ENCODE results near the gene TM2D1.

Gene TM2D1

GRCh38 chr1:61724813-61725694, at the start of gene TM2D1:
TM2D1 (minus strand) TSS chr1:61725141; CDS start chr1:61725120, 21 bp downstream.
- H3K36me3 Mint-ChIP-seq (ENCODE audit: low read depth) = peaks cover 39% of the 10 kb centered on the region
- no peaks in the 10 kb centered on the region for H3K27me3 Mint-ChIP-seq
- peaks cover 24% of the 10 kb centered on the region for H3K4me1 Mint-ChIP-seq (ENCODE audit: low read depth)
- H3K4me3 Mint-ChIP-seq = peak within 1 kb of the TSS; percentile 98
- peak within 1 kb of the TSS; percentile 100 for H3K27ac Mint-ChIP-seq
- H3K9me3 Mint-ChIP-seq = no peaks in the 10 kb centered on the region
- peak; percentile 91 for DNase-seq

GRCh38 chr1:61770131-61770530, 45.2 kb upstream of the TM2D1 start:
- H3K4me3 Mint-ChIP-seq = no peak overlapping the region
- H3K27me3 Mint-ChIP-seq = no peaks in the 10 kb centered on the region
- H3K36me3 Mint-ChIP-seq (ENCODE audit: low read depth) = peaks cover 43% of the 10 kb centered on the region
- no peak overlapping the region for H3K27ac Mint-ChIP-seq
- no peak for DNase-seq
- no peaks in the 10 kb centered on the region for H3K9me3 Mint-ChIP-seq
- H3K4me1 Mint-ChIP-seq (ENCODE audit: low read depth) = peaks cover 2% of the 10 kb centered on the region

GRCh38 chr1:61757950-61758349, 33.0 kb upstream of the TM2D1 start:
- Mint-ChIP-seq H3K4me3 (no peak overlapping the region), H3K36me3 (ENCODE audit: low read depth) (peaks cover 6% of the 10 kb centered on the region), H3K27me3 (no peaks in the 10 kb centered on the region), H3K27ac (no peak overlapping the region), H3K9me3 (no peaks in the 10 kb centered on the region), H3K4me1 (ENCODE audit: low read depth) (peaks cover 25% of the 10 kb centered on the region)
- DNase-seq = no peak

GRCh38 chr1:61756773-61757172, 31.8 kb upstream of the TM2D1 start:
- Mint-ChIP-seq H3K36me3 (ENCODE audit: low read depth) (peaks cover 6% of the 10 kb centered on the region), H3K4me1 (ENCODE audit: low read depth) (peaks cover 25% of the 10 kb centered on the region)

GRCh38 chr1:61754545-61754944, 29.6 kb upstream of the TM2D1 start:
- DNase-seq = no peak
- Mint-ChIP-seq H3K4me3 (no peak overlapping the region), H3K27ac (peak overlapping the region; percentile 69), H3K4me1 (ENCODE audit: low read depth) (peaks cover 25% of the 10 kb centered on the region), H3K9me3 (no peaks in the 10 kb centered on the region), H3K27me3 (no peaks in the 10 kb centered on the region), H3K36me3 (ENCODE audit: low read depth) (peaks cover 6% of the 10 kb centered on the region)

More at GRCh38 chr1:61756773-61757172, 31.8 kb upstream of the TM2D1 start:
- Mint-ChIP-seq H3K27ac (no peak overlapping the region), H3K4me3 (no peak overlapping the region), H3K9me3 (no peaks in the 10 kb centered on the region), H3K27me3 (no peaks in the 10 kb centered on the region)
- DNase-seq = no peak

GRCh38 chr1:61753998-61754508, 29.1 kb upstream of the TM2D1 start:
- H3K27ac Mint-ChIP-seq = peak overlapping the region; percentile 15
- H3K4me1 Mint-ChIP-seq (ENCODE audit: low read depth) = peaks cover 25% of the 10 kb centered on the region
- no peak for DNase-seq
- no peak overlapping the region for H3K4me3 Mint-ChIP-seq
- no peaks in the 10 kb centered on the region for H3K9me3 Mint-ChIP-seq
- H3K36me3 Mint-ChIP-seq (ENCODE audit: low read depth) = peaks cover 6% of the 10 kb centered on the region
- no peaks in the 10 kb centered on the region for H3K27me3 Mint-ChIP-seq

GRCh38 chr1:61752921-61753389, 28.0 kb upstream of the TM2D1 start:
- H3K4me1 Mint-ChIP-seq (ENCODE audit: low read depth) = peaks cover 20% of the 10 kb centered on the region
- no peaks in the 10 kb centered on the region for H3K9me3 Mint-ChIP-seq
- no peak for DNase-seq
- H3K4me3 Mint-ChIP-seq = no peak overlapping the region
- no peak overlapping the region for H3K27ac Mint-ChIP-seq
- no peaks in the 10 kb centered on the region for H3K27me3 Mint-ChIP-seq
- peaks cover 3% of the 10 kb centered on the region for H3K36me3 Mint-ChIP-seq (ENCODE audit: low read depth)

- Mint-ChIP-seq H3K4me3 (no peak overlapping the region), H3K36me3 (ENCODE audit: low read depth) (no peaks in the 10 kb centered on the region)
Measured at GRCh38 chr1:61749574-61749973, 24.6 kb upstream of the TM2D1 start.

GRCh38 chr1:61748566-61748965, 23.6 kb upstream of the TM2D1 start:
- Mint-ChIP-seq H3K4me1 (ENCODE audit: low read depth) (peaks cover 15% of the 10 kb centered on the region), H3K9me3 (no peaks in the 10 kb centered on the region), H3K36me3 (ENCODE audit: low read depth) (no peaks in the 10 kb centered on the region), H3K27me3 (no peaks in the 10 kb centered on the region), H3K27ac (no peak overlapping the region), H3K4me3 (no peak overlapping the region)
- no peak for DNase-seq

More at GRCh38 chr1:61749574-61749973, 24.6 kb upstream of the TM2D1 start:
- H3K27ac Mint-ChIP-seq = no peak overlapping the region
- H3K9me3 Mint-ChIP-seq = no peaks in the 10 kb centered on the region
- no peak for DNase-seq
- no peaks in the 10 kb centered on the region for H3K27me3 Mint-ChIP-seq
- H3K4me1 Mint-ChIP-seq (ENCODE audit: low read depth) = peaks cover 24% of the 10 kb centered on the region

- no peaks in the 10 kb centered on the region for H3K9me3 Mint-ChIP-seq
- no peaks in the 10 kb centered on the region for H3K27me3 Mint-ChIP-seq
- H3K4me3 Mint-ChIP-seq = no peak overlapping the region
- DNase-seq = no peak
- H3K4me1 Mint-ChIP-seq (ENCODE audit: low read depth) = peaks cover 20% of the 10 kb centered on the region
- H3K36me3 Mint-ChIP-seq (ENCODE audit: low read depth) = no peaks in the 10 kb centered on the region
- H3K27ac Mint-ChIP-seq = peak overlapping the region; percentile 38
Measured at GRCh38 chr1:61746813-61747212, 21.9 kb upstream of the TM2D1 start.

GRCh38 chr1:61743716-61744580, 19.0 kb upstream of the TM2D1 start:
- H3K27me3 Mint-ChIP-seq = no peaks in the 10 kb centered on the region
- H3K4me3 Mint-ChIP-seq = peak overlapping the region; percentile 69
- peaks cover 29% of the 10 kb centered on the region for H3K4me1 Mint-ChIP-seq (ENCODE audit: low read depth)
- H3K9me3 Mint-ChIP-seq = no peaks in the 10 kb centered on the region
- no peaks in the 10 kb centered on the region for H3K36me3 Mint-ChIP-seq (ENCODE audit: low read depth)
- DNase-seq = no peak
- H3K27ac Mint-ChIP-seq = peak overlapping the region; percentile 22

- peak overlapping the region; percentile 22 for H3K27ac Mint-ChIP-seq
Measured at GRCh38 chr1:61743431-61743705, 18.4 kb upstream of the TM2D1 start.

GRCh38 chr1:61742620-61743430, 17.9 kb upstream of the TM2D1 start:
- Mint-ChIP-seq H3K9me3 (no peaks in the 10 kb centered on the region), H3K4me1 (ENCODE audit: low read depth) (peaks cover 29% of the 10 kb centered on the region)

More at GRCh38 chr1:61743431-61743705, 18.4 kb upstream of the TM2D1 start:
- no peak for DNase-seq
- H3K27me3 Mint-ChIP-seq = no peaks in the 10 kb centered on the region
- H3K4me3 Mint-ChIP-seq = peak overlapping the region; percentile 69
- H3K9me3 Mint-ChIP-seq = no peaks in the 10 kb centered on the region
- peaks cover 29% of the 10 kb centered on the region for H3K4me1 Mint-ChIP-seq (ENCODE audit: low read depth)
- no peaks in the 10 kb centered on the region for H3K36me3 Mint-ChIP-seq (ENCODE audit: low read depth)

More at GRCh38 chr1:61742620-61743430, 17.9 kb upstream of the TM2D1 start:
- H3K27me3 Mint-ChIP-seq = no peaks in the 10 kb centered on the region
- peak overlapping the region; percentile 22 for H3K27ac Mint-ChIP-seq
- no peaks in the 10 kb centered on the region for H3K36me3 Mint-ChIP-seq (ENCODE audit: low read depth)
- H3K4me3 Mint-ChIP-seq = peak overlapping the region; percentile 69
- DNase-seq = no peak

Data from activated T-cell treated with anti-CD3 and anti-CD28 coated beads, Interleukin-2, amount 50 U/mL, for 24 hours (primary cell).